NCI-H82 treated with DMSO at 0.1 percent for 48 hours (cell line): Measurements from ENCODE around the gene ZNF776.
A peak's percentile ranks its signal among the peaks of the same experiment; 100 is the strongest.
"Not testable (repeated sequence)": the region's sequence is repeated elsewhere in the genome, so short reads cannot be mapped to it uniquely, and the experiment has no call there.

ENCODE experiments used
- DNase-seq: peaks from one replicate; lab custom pipeline; 2025; ENCODE audit not compliant: unreplicated experiment; lab: John Stamatoyannopoulos, UW

The ZNF776 gene

GRCh38 chr19:57776764-57777296 is 30.2 kb downstream of the ZNF776 start:
- no peak for DNase-seq

GRCh38 chr19:57778336-57778735 is 31.7 kb downstream of the ZNF776 start:
- no peak for DNase-seq

- no peak for DNase-seq
Observed at GRCh38 chr19:57779220-57779845, 32.7 kb downstream of the ZNF776 start.

GRCh38 chr19:57786286-57786685 is 39.7 kb downstream of the ZNF776 start:
- no peak for DNase-seq

- no peak for DNase-seq
Observed at GRCh38 chr19:57786906-57787305, 40.3 kb downstream of the ZNF776 start.

GRCh38 chr19:57788114-57788692 is 41.6 kb downstream of the ZNF776 start:
- DNase-seq, result no peak

- DNase-seq, result no peak
Observed at GRCh38 chr19:57789288-57789687, 42.7 kb downstream of the ZNF776 start.

- DNase-seq, result not testable (repeated sequence)
Observed at GRCh38 chr19:57796580-57796979, 50.0 kb downstream of the ZNF776 start.

- peak; percentile 92 for DNase-seq
Observed at GRCh38 chr19:57800696-57801095, 54.1 kb downstream of the ZNF776 start.

GRCh38 chr19:57802269-57802668 is 55.7 kb downstream of the ZNF776 start:
- no peak for DNase-seq

- DNase-seq, result no peak
Observed at GRCh38 chr19:57803265-57803593, 56.6 kb downstream of the ZNF776 start.

- DNase-seq, result no peak
Observed at GRCh38 chr19:57803594-57804325, 57.1 kb downstream of the ZNF776 start.

GRCh38 chr19:57807541-57807940 is 60.9 kb downstream of the ZNF776 start:
- no peak for DNase-seq
